SH-SY5Y (cell line): ENCODE data around the gene LDAH.

Source experiments
- GATA2 ChIP-seq: IDR thresholded peaks from 2 replicates; pipeline ENCODE4 v1.6.1; 2011; ENCODE audit warnings: mild to moderate bottlenecking, low read depth, low read length
- GATA3 ChIP-seq: IDR thresholded peaks from 2 replicates; pipeline ENCODE4 v1.6.1; 2011; ENCODE audit warnings: low read depth, mild to moderate bottlenecking, low read length, moderate library complexity

- TF ChIP-seq GATA3 (no peak), GATA2 (no peak)
Observed at GRCh38 chr2:20737505-20737904, 85.4 kb downstream of the LDAH start.
